GM10248 (cell line): Measurements from ENCODE around the gene DNAAF5.

Experiments
- CTCF ChIA-PET: fragments of 300-600 bp; sonication (Branson Sonifier 250); formaldehyde crosslinking; extraction: SDS; loops from one replicate; lab custom pipeline; 2021; ENCODE audit warnings: antibody characterized with exemption; lab: Yijun Ruan, JAX
- POLR2A ChIA-PET: fragments of 350-650 bp; sonication (Branson Sonifier 250); formaldehyde crosslinking; extraction: SDS; loops from one replicate; lab custom pipeline; 2020; ENCODE audit warnings: antibody characterized with exemption; lab: Yijun Ruan, JAX
- DNase-seq: peaks from one replicate; pipeline ENCODE4 v3.0.0; 2012; ENCODE audit errors: extremely low spot score
- CTCF ChIP-seq: IDR thresholded peaks from 2 replicates; pipeline ENCODE4 v1.5.1; 2012; ENCODE audit warnings: mild to moderate bottlenecking, low read depth; ENCODE audit errors: extremely low read depth, missing control alignments, control extremely low read depth

The DNAAF5 gene

GRCh38 chr7:826230-826917 is 99.9 kb downstream of the DNAAF5 start:
- ChIA-PET POLR2A (no interaction called here), CTCF (interaction anchor here (1.0 to 1.2 kb wide), 2 partner anchors 8 to 10 kb away, joined by 3 read pairs; no protein-coding TSS in a partner anchor)
- no peak for TF ChIP-seq CTCF
- DNase-seq: no peak

DNA sequence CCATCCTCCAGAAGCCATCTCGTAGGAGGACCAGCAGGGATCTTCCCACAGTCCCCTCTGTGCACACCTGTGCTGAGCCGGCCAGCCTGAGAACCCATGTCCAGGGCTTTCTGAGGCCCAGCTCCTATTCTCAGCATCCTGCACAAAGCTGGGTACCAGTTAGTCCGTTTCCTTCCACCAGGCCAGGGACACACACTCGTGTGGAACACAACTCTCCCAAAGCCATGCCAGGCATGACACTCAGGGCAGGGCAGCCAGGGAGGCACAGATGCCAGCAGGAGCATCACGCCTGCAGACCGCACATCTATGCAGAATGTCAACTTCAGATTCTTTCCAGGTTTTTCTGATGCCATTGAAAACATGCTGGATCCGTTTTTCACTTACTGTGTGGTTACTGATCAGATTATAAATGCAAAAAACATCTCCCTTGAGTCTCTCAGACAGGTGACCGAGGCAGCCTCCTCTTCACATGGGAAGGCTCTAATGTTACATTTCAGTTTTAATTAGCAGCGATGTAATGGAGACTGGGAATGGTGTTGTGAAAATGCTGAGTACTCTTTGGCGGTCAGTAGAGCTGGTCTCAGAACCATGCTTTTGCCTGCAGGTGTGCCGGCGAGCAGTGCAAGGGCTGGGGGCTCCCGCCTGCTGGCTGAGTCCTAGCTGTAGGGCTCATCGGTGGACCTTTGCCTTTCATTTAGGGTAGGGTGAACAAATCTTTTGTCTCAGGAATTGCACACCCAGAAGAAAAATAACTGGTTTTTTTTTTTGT is 102.5 kb downstream of the DNAAF5 start:
- no peak for DNase-seq
- ChIA-PET CTCF (no interaction called here), POLR2A (no interaction called here)
- no peak for TF ChIP-seq CTCF

GRCh38 chr7:830069-830468 is 103.6 kb downstream of the DNAAF5 start:
- ChIA-PET POLR2A (no interaction called here), CTCF (no interaction called here)
- TF ChIP-seq CTCF: no peak
- no peak for DNase-seq

DNA sequence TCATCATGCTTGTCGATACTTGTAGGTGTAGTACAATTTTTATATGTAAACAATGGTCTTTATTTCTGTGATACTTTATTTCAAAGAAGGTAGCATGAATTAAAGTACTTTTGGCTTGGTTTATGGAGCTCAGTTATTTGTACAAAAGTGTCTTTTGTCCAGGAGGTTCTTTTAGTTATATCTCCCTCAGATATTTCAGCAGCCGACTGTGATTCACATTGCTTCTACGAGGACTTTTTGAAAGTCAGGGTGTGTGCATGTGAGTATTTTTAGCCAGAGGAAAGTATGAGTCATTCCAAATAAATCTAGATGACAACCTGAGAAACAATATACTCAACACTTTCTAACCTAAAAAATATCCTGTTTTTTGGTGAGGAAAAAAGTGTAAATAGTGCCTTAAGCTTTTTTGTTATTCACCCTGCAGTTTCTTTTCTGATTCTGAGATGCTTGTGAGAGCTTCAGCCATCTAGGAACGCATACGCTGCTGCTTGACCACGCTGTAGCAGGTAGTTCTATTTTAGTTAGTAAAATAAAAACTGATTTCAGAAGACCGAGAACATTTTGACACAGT is 105.2 kb downstream of the DNAAF5 start:
- POLR2A ChIA-PET: interaction anchor here (1.1 to 1.7 kb wide), 2 partner anchors 15 to 18 kb away, joined by 6 to 8 read pairs; no protein-coding TSS in a partner anchor
- no peak for TF ChIP-seq CTCF
- CTCF ChIA-PET: interaction anchor here (0.7 to 1.8 kb wide), 9 partner anchors 13 to 45 kb away, joined by 3 to 8 read pairs (median 3); no protein-coding TSS in a partner anchor
- DNase-seq: peak; percentile 77

- ChIA-PET CTCF (interaction anchor here (0.7 to 1.8 kb wide), 10 partner anchors 13 to 45 kb away, joined by 3 to 8 read pairs (median 4); no protein-coding TSS in a partner anchor), POLR2A (interaction anchor here (1.1 to 1.7 kb wide), 2 partner anchors 16 to 19 kb away, joined by 6 to 8 read pairs; no protein-coding TSS in a partner anchor)
- TF ChIP-seq CTCF: no peak
- peak; percentile 63 for DNase-seq
These were observed 105.9 kb downstream of the DNAAF5 start, which contains the start of gene SUN1 for GRCh38 chr7:832167-832967. Gene SUN1, plus strand, starts transcription at chr7:832476. Its CDS starts 49 bp downstream, at chr7:832525.

- ChIA-PET CTCF (interaction anchor here (0.7 to 1.7 kb wide), 5 partner anchors 10 to 42 kb away, joined by 3 to 4 read pairs (median 4); no protein-coding TSS in a partner anchor), POLR2A (no interaction called here)
- no peak for DNase-seq
- no peak for TF ChIP-seq CTCF
These were observed 106.5 kb downstream of the DNAAF5 start for GRCh38 chr7:832968-833424.
